NCI-H2196 (cell line): ENCODE results near the gene IGSF9B.

Source experiments
- DNase-seq: peaks from one replicate; lab custom pipeline; 2025; ENCODE audit not compliant: unreplicated experiment; lab: John Stamatoyannopoulos, UW

The IGSF9B gene

GRCh38 chr11:133983660-133984316 lies 27.0 kb upstream of the IGSF9B start:
- no peak for DNase-seq

GRCh38 chr11:133982876-133983275 lies 26.1 kb upstream of the IGSF9B start:
- no peak for DNase-seq

- no peak for DNase-seq
Observed at GRCh38 chr11:133982151-133982550, 25.4 kb upstream of the IGSF9B start.

- DNase-seq: no peak
Observed at GRCh38 chr11:133981156-133981555, 24.4 kb upstream of the IGSF9B start.

GRCh38 chr11:133980665-133981064 lies 23.9 kb upstream of the IGSF9B start:
- DNase-seq: no peak

- no peak for DNase-seq
Observed at GRCh38 chr11:133978794-133979193, 22.0 kb upstream of the IGSF9B start.

- DNase-seq: no peak
Observed at GRCh38 chr11:133977067-133977677, 20.4 kb upstream of the IGSF9B start.

- DNase-seq: no peak
Observed at GRCh38 chr11:133975488-133975849, 18.7 kb upstream of the IGSF9B start.

- DNase-seq: no peak
Observed at GRCh38 chr11:133974836-133975487, 18.2 kb upstream of the IGSF9B start.

GRCh38 chr11:133971881-133972280 lies 15.1 kb upstream of the IGSF9B start:
- DNase-seq: no peak

- DNase-seq: no peak
Observed at GRCh38 chr11:133969112-133969511, 12.3 kb upstream of the IGSF9B start.

GRCh38 chr11:133968300-133968699 lies 11.5 kb upstream of the IGSF9B start:
- DNase-seq: no peak

- no peak for DNase-seq
Observed at GRCh38 chr11:133967599-133968238, 11.0 kb upstream of the IGSF9B start.

- DNase-seq: no peak
Observed at GRCh38 chr11:133966921-133967598, 10.3 kb upstream of the IGSF9B start.

- DNase-seq: no peak
Observed at GRCh38 chr11:133966172-133966651, 9.4 kb upstream of the IGSF9B start.

GRCh38 chr11:133965031-133965601 lies 8.3 kb upstream of the IGSF9B start:
- no peak for DNase-seq

- no peak for DNase-seq
Observed at GRCh38 chr11:133964356-133964755, 7.6 kb upstream of the IGSF9B start.

- no peak for DNase-seq
Observed at GRCh38 chr11:133961890-133962289, 5.1 kb upstream of the IGSF9B start.

GRCh38 chr11:133957900-133958299 lies 1.1 kb upstream of the IGSF9B start:
- peak; percentile 59 for DNase-seq

GRCh38 chr11:133955945-133956421 lies 785 bp downstream of the IGSF9B start:
- DNase-seq: no peak
